ENCODE results near the gene DAAM1.

DAAM1 gene

GRCh38 chr14:59394268-59394667 is 205.8 kb downstream of the DAAM1 start:
- Histone ChIP-seq H3K4me1 (ENCODE audit: control insufficient read depth, insufficient read depth, low read length, poor library complexity, severe bottlenecking) (no peaks in the 10 kb centered on the region), H3K27ac (ENCODE audit: insufficient read depth, low read length, poor library complexity, severe bottlenecking) (no peak overlapping the region), H3K27me3 (replicated peaks; ENCODE audit: control insufficient read depth, insufficient read depth, low read length, poor library complexity, severe bottlenecking) (no peaks in the 10 kb centered on the region), H3K9me3 (ENCODE audit: control insufficient read depth, low read length) (no peaks in the 10 kb centered on the region), H3K36me3 (ENCODE audit: control insufficient read depth, insufficient read depth, low read length) (no peaks in the 10 kb centered on the region), H3K4me3 (ENCODE audit: insufficient read depth, low read depth, low read length, poor library complexity, severe bottlenecking) (no peak overlapping the region)
- DNase-seq, result no peak

- no peak for DNase-seq
These were observed 207.2 kb downstream of the DAAM1 start for GRCh38 chr14:59395672-59396071.

GRCh38 chr14:59398841-59399240 is 210.4 kb downstream of the DAAM1 start:
- Histone ChIP-seq H3K4me3 (ENCODE audit: insufficient read depth, low read depth, low read length, poor library complexity, severe bottlenecking) (no peak overlapping the region), H3K36me3 (ENCODE audit: control insufficient read depth, insufficient read depth, low read length) (no peaks in the 10 kb centered on the region), H3K27ac (ENCODE audit: insufficient read depth, low read length, poor library complexity, severe bottlenecking) (no peak overlapping the region), H3K27me3 (replicated peaks; ENCODE audit: control insufficient read depth, insufficient read depth, low read length, poor library complexity, severe bottlenecking) (no peaks in the 10 kb centered on the region), H3K4me1 (ENCODE audit: control insufficient read depth, insufficient read depth, low read length, poor library complexity, severe bottlenecking) (no peaks in the 10 kb centered on the region), H3K9me3 (ENCODE audit: control insufficient read depth, low read length) (no peaks in the 10 kb centered on the region)
- DNase-seq, result no peak

More at GRCh38 chr14:59395672-59396071, 207.2 kb downstream of the DAAM1 start:
- H3K4me3 ChIP-seq (ENCODE audit: insufficient read depth, low read depth, low read length, poor library complexity, severe bottlenecking), result no peak overlapping the region
- H3K4me1 ChIP-seq (ENCODE audit: control insufficient read depth, insufficient read depth, low read length, poor library complexity, severe bottlenecking), result no peaks in the 10 kb centered on the region
- no peaks in the 10 kb centered on the region for H3K27me3 ChIP-seq (replicated peaks; ENCODE audit: control insufficient read depth, insufficient read depth, low read length, poor library complexity, severe bottlenecking)
- H3K36me3 ChIP-seq (ENCODE audit: control insufficient read depth, insufficient read depth, low read length), result no peaks in the 10 kb centered on the region
- H3K9me3 ChIP-seq (ENCODE audit: control insufficient read depth, low read length), result no peaks in the 10 kb centered on the region
- no peak overlapping the region for H3K27ac ChIP-seq (ENCODE audit: insufficient read depth, low read length, poor library complexity, severe bottlenecking)

GRCh38 chr14:59406454-59407245 is 218.2 kb downstream of the DAAM1 start:
- Histone ChIP-seq H3K4me3 (ENCODE audit: insufficient read depth, low read depth, low read length, poor library complexity, severe bottlenecking) (no peak overlapping the region), H3K4me1 (ENCODE audit: control insufficient read depth, insufficient read depth, low read length, poor library complexity, severe bottlenecking) (no peaks in the 10 kb centered on the region), H3K27ac (ENCODE audit: insufficient read depth, low read length, poor library complexity, severe bottlenecking) (no peak overlapping the region), H3K27me3 (replicated peaks; ENCODE audit: control insufficient read depth, insufficient read depth, low read length, poor library complexity, severe bottlenecking) (no peaks in the 10 kb centered on the region), H3K36me3 (ENCODE audit: control insufficient read depth, insufficient read depth, low read length) (no peaks in the 10 kb centered on the region), H3K9me3 (ENCODE audit: control insufficient read depth, low read length) (no peaks in the 10 kb centered on the region)
- DNase-seq, result no peak

- no peaks in the 10 kb centered on the region for H3K4me1 ChIP-seq (ENCODE audit: control insufficient read depth, insufficient read depth, low read length, poor library complexity, severe bottlenecking)
- H3K27me3 ChIP-seq (replicated peaks; ENCODE audit: control insufficient read depth, insufficient read depth, low read length, poor library complexity, severe bottlenecking), result no peaks in the 10 kb centered on the region
- H3K36me3 ChIP-seq (ENCODE audit: control insufficient read depth, insufficient read depth, low read length), result no peaks in the 10 kb centered on the region
- H3K27ac ChIP-seq (ENCODE audit: insufficient read depth, low read length, poor library complexity, severe bottlenecking), result no peak overlapping the region
- H3K4me3 ChIP-seq (ENCODE audit: insufficient read depth, low read depth, low read length, poor library complexity, severe bottlenecking), result no peak overlapping the region
- H3K9me3 ChIP-seq (ENCODE audit: control insufficient read depth, low read length), result no peaks in the 10 kb centered on the region
- no peak for DNase-seq
These were observed 219.0 kb downstream of the DAAM1 start for GRCh38 chr14:59407246-59408010.

GRCh38 chr14:59415836-59416602 is 227.6 kb downstream of the DAAM1 start:
- H3K9me3 ChIP-seq (ENCODE audit: control insufficient read depth, low read length), result no peaks in the 10 kb centered on the region
- H3K27me3 ChIP-seq (replicated peaks; ENCODE audit: control insufficient read depth, insufficient read depth, low read length, poor library complexity, severe bottlenecking), result no peaks in the 10 kb centered on the region
- H3K36me3 ChIP-seq (ENCODE audit: control insufficient read depth, insufficient read depth, low read length), result no peaks in the 10 kb centered on the region
- DNase-seq, result no peak
- no peak overlapping the region for H3K4me3 ChIP-seq (ENCODE audit: insufficient read depth, low read depth, low read length, poor library complexity, severe bottlenecking)
- no peaks in the 10 kb centered on the region for H3K4me1 ChIP-seq (ENCODE audit: control insufficient read depth, insufficient read depth, low read length, poor library complexity, severe bottlenecking)
- H3K27ac ChIP-seq (ENCODE audit: insufficient read depth, low read length, poor library complexity, severe bottlenecking), result no peak overlapping the region

- Histone ChIP-seq H3K9me3 (ENCODE audit: control insufficient read depth, low read length) (no peaks in the 10 kb centered on the region), H3K4me3 (ENCODE audit: insufficient read depth, low read depth, low read length, poor library complexity, severe bottlenecking) (no peak overlapping the region), H3K4me1 (ENCODE audit: control insufficient read depth, insufficient read depth, low read length, poor library complexity, severe bottlenecking) (no peaks in the 10 kb centered on the region), H3K27me3 (replicated peaks; ENCODE audit: control insufficient read depth, insufficient read depth, low read length, poor library complexity, severe bottlenecking) (no peaks in the 10 kb centered on the region), H3K27ac (ENCODE audit: insufficient read depth, low read length, poor library complexity, severe bottlenecking) (no peak overlapping the region), H3K36me3 (ENCODE audit: control insufficient read depth, insufficient read depth, low read length) (no peaks in the 10 kb centered on the region)
- DNase-seq, result no peak
These were observed 228.8 kb downstream of the DAAM1 start for GRCh38 chr14:59417311-59417710.

GRCh38 chr14:59419303-59419702 is 230.8 kb downstream of the DAAM1 start:
- no peaks in the 10 kb centered on the region for H3K9me3 ChIP-seq (ENCODE audit: control insufficient read depth, low read length)
- no peaks in the 10 kb centered on the region for H3K4me1 ChIP-seq (ENCODE audit: control insufficient read depth, insufficient read depth, low read length, poor library complexity, severe bottlenecking)
- no peaks in the 10 kb centered on the region for H3K27me3 ChIP-seq (replicated peaks; ENCODE audit: control insufficient read depth, insufficient read depth, low read length, poor library complexity, severe bottlenecking)
- no peak for DNase-seq
- no peaks in the 10 kb centered on the region for H3K36me3 ChIP-seq (ENCODE audit: control insufficient read depth, insufficient read depth, low read length)
- no peak overlapping the region for H3K4me3 ChIP-seq (ENCODE audit: insufficient read depth, low read depth, low read length, poor library complexity, severe bottlenecking)
- H3K27ac ChIP-seq (ENCODE audit: insufficient read depth, low read length, poor library complexity, severe bottlenecking), result no peak overlapping the region

All from effector memory CD4-positive, alpha-beta T cell (primary cell).